Hair follicle dermal papilla cell (primary cell): ENCODE measurements around the gene AP3B1. TPM values are rescaled to one million over a fixed set of nuclear protein-coding genes. Genes with fewer than 3 reads are reported as not detected.

Experiments used
- small RNA-seq: library from RNA; depleted of rRNA; stranded (forward); fragments of <200 nt; gene quantifications from one replicate; pipeline ENCODE3, GENCODE V24; 2012
- total RNA-seq: library from RNA; depleted of rRNA; stranded (reverse); fragments of >200 nt; gene quantifications from 2 replicates; pipeline ENCODE4 v1.2.3, GENCODE V29; 2012

Gene AP3B1
- 61.1 and 69.0 TPM in 2 replicates for total RNA-seq

DNA sequence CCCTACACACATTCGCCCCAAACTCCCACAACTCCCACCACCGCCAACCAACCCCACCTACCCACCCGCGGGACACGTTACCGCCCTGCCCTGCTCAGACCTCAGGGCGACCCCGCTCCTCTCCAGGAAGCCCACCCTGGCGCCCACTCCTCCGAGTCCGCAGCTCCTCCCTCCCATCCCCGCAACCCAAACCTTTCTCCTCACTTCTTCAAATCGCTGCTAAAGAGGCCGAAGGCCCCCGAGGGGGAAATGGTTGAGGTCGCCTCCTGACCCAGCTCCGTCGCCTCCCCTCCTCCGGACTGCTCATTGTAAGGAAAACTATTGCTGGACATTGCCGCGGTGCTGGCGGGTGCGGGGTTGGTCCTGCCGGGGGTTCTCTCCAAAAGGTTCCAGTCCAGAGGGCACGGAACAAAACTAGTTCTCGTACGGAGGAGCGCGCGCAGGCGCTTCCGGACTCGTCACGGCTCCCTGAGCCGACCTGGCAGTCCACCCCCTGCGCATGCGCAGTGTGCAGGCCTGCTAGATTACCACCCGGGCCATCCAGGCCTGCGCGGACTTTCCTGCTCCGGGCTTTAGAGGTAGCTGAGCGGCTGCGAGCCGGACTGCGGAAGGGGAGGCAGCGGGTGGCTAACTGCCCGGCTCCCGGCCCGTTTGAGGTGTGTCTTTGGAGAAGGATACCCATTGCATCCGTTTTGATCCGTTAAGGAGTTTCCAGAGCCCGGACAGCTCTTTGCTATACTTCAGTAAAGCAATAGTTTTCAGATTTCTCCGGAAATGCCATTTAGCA lies at the start of gene AP3B1:
TSS of gene AP3B1 (minus strand) at position 451 of the 787 bp plus-strand sequence. CDS start at position 332, 119 bp downstream.

Small RNA genes lying within 50 kb of the gene (small RNA-seq; reads per million reads assigned to genes)
- gene RF00019 (not detected), gene RNU6-183P (not detected)

Other genes starting within 250 kb of the AP3B1 start
- 59.0 and 67.5 TPM in 2 replicates for gene SCAMP1, start 65.9 kb upstream of the AP3B1 start, total RNA-seq